GM19455 (cell line): ENCODE measurements around the gene RCOR1.
"Not testable (repeated sequence)": the region's sequence is repeated elsewhere in the genome, so short reads cannot be mapped to it uniquely, and the experiment has no call there.

Source experiments
- ATAC-seq: cut with Tn5 transposase; IDR thresholded peaks from one replicate; pipeline ENCODE4 v1.9.1; 2021; ENCODE audit not compliant: unreplicated experiment

Gene RCOR1

GRCh38 chr14:102571043-102571442 is 21.4 kb upstream of the RCOR1 start:
- ATAC-seq, result no peak

GRCh38 chr14:102571478-102572042 is 20.9 kb upstream of the RCOR1 start:
- no peak for ATAC-seq

- not testable (repeated sequence) for ATAC-seq
Measured at GRCh38 chr14:102573161-102573560, 19.3 kb upstream of the RCOR1 start.

GRCh38 chr14:102573591-102574046 is 18.8 kb upstream of the RCOR1 start:
- no peak for ATAC-seq

- ATAC-seq, result no peak
Measured at GRCh38 chr14:102574281-102575159, 17.9 kb upstream of the RCOR1 start.

GRCh38 chr14:102575160-102575845 is 17.1 kb upstream of the RCOR1 start:
- ATAC-seq, result no peak

- not testable (repeated sequence) for ATAC-seq
Measured at GRCh38 chr14:102575846-102576428, 16.5 kb upstream of the RCOR1 start.

GRCh38 chr14:102578821-102579220 is 13.6 kb upstream of the RCOR1 start:
- ATAC-seq, result no peak

GRCh38 chr14:102579696-102580549 is 12.5 kb upstream of the RCOR1 start:
- no peak for ATAC-seq

- no peak for ATAC-seq
Measured at GRCh38 chr14:102580550-102581110, 11.8 kb upstream of the RCOR1 start.

GRCh38 chr14:102581193-102581592 is 11.3 kb upstream of the RCOR1 start:
- no peak for ATAC-seq

- ATAC-seq, result no peak
Measured at GRCh38 chr14:102583726-102584125, 8.7 kb upstream of the RCOR1 start.

- ATAC-seq, result no peak
Measured at GRCh38 chr14:102584871-102585869, 7.3 kb upstream of the RCOR1 start.

- no peak for ATAC-seq
Measured at GRCh38 chr14:102586420-102587104, 5.9 kb upstream of the RCOR1 start.

GRCh38 chr14:102588821-102589220 is 3.6 kb upstream of the RCOR1 start:
- no peak for ATAC-seq

GRCh38 chr14:102589761-102590290 is 2.6 kb upstream of the RCOR1 start:
- ATAC-seq, result no peak

GRCh38 chr14:102590667-102591099 is 1.8 kb upstream of the RCOR1 start:
- ATAC-seq, result no peak

GRCh38 chr14:102591372-102591943 is 991 bp upstream of the RCOR1 start:
- ATAC-seq, result no peak
